Progenitor cell of endocrine pancreas (in vitro differentiated cells): ENCODE measurements around the gene NAT8. TPM values are rescaled to one million over a fixed set of nuclear protein-coding genes. Genes with fewer than 3 reads are reported as not detected.
"Not testable (repeated sequence)": the region's sequence is repeated elsewhere in the genome, so short reads cannot be mapped to it uniquely, and the experiment has no call there.

Experiments
- DNase-seq: peaks from one replicate; pipeline ENCODE4 v3.0.0; 2021; ENCODE audit warnings: low spot score; ENCODE audit not compliant: unreplicated experiment
- H3K27ac Mint-ChIP-seq: 2 replicates; pipeline ENCODE4 v1.8.0; 2021; ENCODE audit warnings: mild to moderate bottlenecking, moderate library complexity, mixed read lengths
- H3K27me3 Mint-ChIP-seq: 2 replicates; pipeline ENCODE4 v1.8.0; 2021; ENCODE audit warnings: mixed read lengths
- H3K36me3 Mint-ChIP-seq: 2 replicates; pipeline ENCODE4 v1.8.0; 2022; ENCODE audit warnings: mixed read lengths; ENCODE audit not compliant: insufficient read depth
- H3K4me1 Mint-ChIP-seq: 2 replicates; pipeline ENCODE4 v1.8.0; 2021; ENCODE audit warnings: low read depth, mixed read lengths
- H3K4me3 Mint-ChIP-seq: 2 replicates; pipeline ENCODE4 v1.8.0; 2021; ENCODE audit warnings: low read depth, mild to moderate bottlenecking, moderate library complexity, mixed read lengths
- H3K9me3 Mint-ChIP-seq: 2 replicates; pipeline ENCODE4 v1.8.0; 2021; ENCODE audit warnings: low read depth, mixed read lengths
- total RNA-seq: library from RNA; stranded (reverse); gene quantifications from 2 replicates; pipeline ENCODE4 v1.2.1, GENCODE V29; 2021
- TF ChIP-seq, protein P1 (sequence below): fragments of 200-600 bp; sonication (generic); IDR thresholded peaks from one replicate; pipeline ENCODE4 v1.5.0; 2021; ENCODE audit warnings: antibody characterized with exemption, mild to moderate bottlenecking; ENCODE audit not compliant: unreplicated experiment

The NAT8 gene
- total RNA-seq, 1 donor from 2014 or later: not detected

DNA sequence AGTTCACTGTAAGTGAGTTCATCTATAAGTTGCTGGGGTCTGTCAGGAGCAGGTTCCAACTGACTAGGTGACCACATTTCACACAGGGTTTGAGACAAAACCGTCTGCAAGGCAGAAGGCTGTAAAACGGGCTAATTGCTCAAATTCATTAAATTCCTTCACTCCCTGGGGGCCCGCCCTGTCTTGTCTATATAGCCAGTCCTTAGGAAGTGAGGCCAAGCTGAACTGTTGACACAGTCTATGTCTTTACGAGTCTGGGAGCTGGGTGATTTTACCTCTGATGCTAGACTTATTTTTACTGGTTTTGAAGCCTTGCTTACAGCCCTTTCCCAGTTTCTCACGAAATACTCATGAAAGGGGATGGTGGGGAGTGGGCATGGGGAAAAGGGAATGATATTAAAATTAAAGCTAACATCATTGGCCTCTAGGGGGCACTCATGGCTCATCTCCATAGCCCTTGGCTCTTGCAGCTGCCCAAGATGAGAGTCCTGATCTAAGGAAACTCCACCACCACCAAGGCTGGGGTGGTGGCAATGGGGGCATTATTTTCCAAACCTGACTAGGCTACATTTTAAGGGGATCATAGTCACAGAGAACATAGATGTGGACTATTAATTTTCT is 37.8 kb upstream of the NAT8 start:
- H3K9me3 Mint-ChIP-seq, H3K36me3 Mint-ChIP-seq, DNase-seq, H3K4me1 Mint-ChIP-seq, H3K4me3 Mint-ChIP-seq, H3K27ac Mint-ChIP-seq: not testable (repeated sequence)
- H3K27me3 Mint-ChIP-seq: peaks cover 21% of the 10 kb centered on the region
- TF ChIP-seq, protein P1, sequence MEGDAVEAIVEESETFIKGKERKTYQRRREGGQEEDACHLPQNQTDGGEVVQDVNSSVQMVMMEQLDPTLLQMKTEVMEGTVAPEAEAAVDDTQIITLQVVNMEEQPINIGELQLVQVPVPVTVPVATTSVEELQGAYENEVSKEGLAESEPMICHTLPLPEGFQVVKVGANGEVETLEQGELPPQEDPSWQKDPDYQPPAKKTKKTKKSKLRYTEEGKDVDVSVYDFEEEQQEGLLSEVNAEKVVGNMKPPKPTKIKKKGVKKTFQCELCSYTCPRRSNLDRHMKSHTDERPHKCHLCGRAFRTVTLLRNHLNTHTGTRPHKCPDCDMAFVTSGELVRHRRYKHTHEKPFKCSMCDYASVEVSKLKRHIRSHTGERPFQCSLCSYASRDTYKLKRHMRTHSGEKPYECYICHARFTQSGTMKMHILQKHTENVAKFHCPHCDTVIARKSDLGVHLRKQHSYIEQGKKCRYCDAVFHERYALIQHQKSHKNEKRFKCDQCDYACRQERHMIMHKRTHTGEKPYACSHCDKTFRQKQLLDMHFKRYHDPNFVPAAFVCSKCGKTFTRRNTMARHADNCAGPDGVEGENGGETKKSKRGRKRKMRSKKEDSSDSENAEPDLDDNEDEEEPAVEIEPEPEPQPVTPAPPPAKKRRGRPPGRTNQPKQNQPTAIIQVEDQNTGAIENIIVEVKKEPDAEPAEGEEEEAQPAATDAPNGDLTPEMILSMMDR: peak; percentile 70

GRCh38 chr2:73679237-73679636 is 37.0 kb upstream of the NAT8 start:
- not testable (repeated sequence) for H3K36me3 Mint-ChIP-seq, DNase-seq, H3K4me3 Mint-ChIP-seq, H3K27ac Mint-ChIP-seq, H3K9me3 Mint-ChIP-seq, H3K4me1 Mint-ChIP-seq
- peaks cover 18% of the 10 kb centered on the region for H3K27me3 Mint-ChIP-seq

DNA sequence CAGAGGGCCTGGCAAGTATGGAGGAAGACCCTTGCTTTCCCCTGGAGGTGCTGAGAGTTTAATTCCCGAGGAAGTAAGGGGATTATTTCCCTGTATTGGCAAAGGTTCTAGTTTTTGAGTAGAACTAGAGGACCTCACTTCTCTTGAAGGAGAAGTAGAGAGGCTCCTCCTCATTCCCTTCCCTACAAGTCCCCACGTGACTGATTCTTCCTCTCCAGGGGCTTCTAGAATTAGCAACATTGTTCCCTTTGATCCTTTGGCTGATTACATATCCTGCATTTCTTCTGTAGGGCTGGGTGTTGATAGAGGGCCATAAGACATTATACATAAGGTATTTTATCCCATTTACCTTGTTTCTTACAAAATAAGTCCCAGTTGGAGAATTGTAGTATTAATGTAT is 35.8 kb upstream of the NAT8 start:
- H3K9me3 Mint-ChIP-seq, DNase-seq, H3K4me1 Mint-ChIP-seq, H3K4me3 Mint-ChIP-seq, H3K36me3 Mint-ChIP-seq: not testable (repeated sequence)
- Mint-ChIP-seq H3K27ac (peak overlapping the region; percentile 39), H3K27me3 (peaks cover 10% of the 10 kb centered on the region)

DNA sequence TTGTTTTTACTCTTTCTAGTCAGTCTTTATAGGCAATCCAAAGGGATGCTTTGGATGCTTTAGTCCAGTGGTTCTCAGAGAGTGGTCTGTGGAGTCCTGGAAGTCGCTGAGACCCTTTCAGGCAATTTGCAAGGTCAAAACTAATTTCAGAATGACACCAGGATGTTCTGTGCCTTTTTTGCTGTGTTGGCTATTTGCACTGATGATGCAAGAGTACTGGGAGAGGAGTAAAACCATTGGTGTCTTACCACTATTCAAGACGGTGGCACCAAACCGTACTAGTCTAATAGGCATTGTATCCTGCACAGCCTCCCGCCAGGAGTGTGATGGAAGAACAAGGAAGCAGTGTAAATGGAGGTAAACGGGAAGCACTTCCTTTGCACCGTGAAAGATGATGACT is 34.0 kb upstream of the NAT8 start:
- H3K36me3 Mint-ChIP-seq, H3K27ac Mint-ChIP-seq, H3K4me3 Mint-ChIP-seq, H3K4me1 Mint-ChIP-seq, H3K9me3 Mint-ChIP-seq, H3K27me3 Mint-ChIP-seq, DNase-seq: not testable (repeated sequence)

DNA sequence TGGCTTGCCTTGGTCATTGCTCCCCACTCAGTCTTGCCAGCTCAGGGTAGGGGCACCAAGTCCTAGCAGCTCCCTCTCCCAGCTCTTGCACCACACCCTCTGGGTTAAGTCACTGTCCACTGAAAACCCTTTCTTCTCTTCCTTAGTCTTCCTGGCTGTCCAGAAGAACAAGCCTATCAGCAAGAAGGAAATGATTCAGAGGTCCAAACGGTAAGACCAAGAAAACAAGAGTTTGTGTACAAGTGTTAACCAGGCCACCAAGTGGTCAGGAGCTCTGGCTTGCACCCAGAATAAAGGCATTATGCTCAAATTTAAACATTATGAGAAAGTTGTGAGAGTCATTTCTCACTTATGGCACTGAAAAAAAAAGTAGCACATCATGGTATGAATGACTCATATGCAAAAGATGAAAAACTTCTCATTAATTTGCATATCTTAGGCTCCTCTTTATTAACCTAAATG is 32.5 kb upstream of the NAT8 start:
- not testable (repeated sequence) for H3K27me3 Mint-ChIP-seq, H3K4me1 Mint-ChIP-seq, H3K36me3 Mint-ChIP-seq, DNase-seq, H3K27ac Mint-ChIP-seq, H3K4me3 Mint-ChIP-seq, H3K9me3 Mint-ChIP-seq

- H3K36me3 Mint-ChIP-seq, H3K4me1 Mint-ChIP-seq, DNase-seq, H3K4me3 Mint-ChIP-seq, H3K27ac Mint-ChIP-seq, H3K9me3 Mint-ChIP-seq: not testable (repeated sequence)
- peaks cover 14% of the 10 kb centered on the region for H3K27me3 Mint-ChIP-seq
Observed at GRCh38 chr2:73669976-73670375, 27.8 kb upstream of the NAT8 start.

DNA sequence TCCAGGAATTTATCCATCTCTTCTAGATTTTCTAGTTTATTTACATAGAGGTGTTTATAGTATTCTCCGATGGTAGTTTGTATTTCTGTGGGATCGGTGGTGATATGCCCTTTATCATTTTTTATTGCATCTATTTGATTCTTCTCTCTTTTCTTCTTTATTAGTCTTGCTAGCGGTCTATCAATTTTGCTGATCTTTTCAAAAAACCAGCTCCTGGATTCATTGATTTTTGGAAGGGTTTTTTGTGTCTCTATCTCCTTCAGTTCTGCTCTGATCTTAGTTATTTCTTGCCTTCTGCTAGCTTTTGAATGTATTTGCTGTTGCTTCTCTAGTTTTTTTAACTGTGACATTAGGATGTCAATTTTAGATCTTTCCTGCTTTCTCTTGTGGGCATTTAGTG is 25.0 kb upstream of the NAT8 start:
- H3K4me3 Mint-ChIP-seq, DNase-seq, H3K36me3 Mint-ChIP-seq, H3K27ac Mint-ChIP-seq, H3K9me3 Mint-ChIP-seq, H3K4me1 Mint-ChIP-seq: not testable (repeated sequence)
- H3K27me3 Mint-ChIP-seq: peaks cover 20% of the 10 kb centered on the region

GRCh38 chr2:73654175-73654574 is 12.0 kb upstream of the NAT8 start:
- Mint-ChIP-seq H3K4me3 (no peak overlapping the region), H3K27ac (no peak overlapping the region), H3K27me3 (peaks cover 11% of the 10 kb centered on the region), H3K36me3 (no peaks in the 10 kb centered on the region), H3K9me3 (no peaks in the 10 kb centered on the region), H3K4me1 (peaks cover 3% of the 10 kb centered on the region)
- TF ChIP-seq, protein P1: no peak
- DNase-seq: no peak
